HG02610 (cell line): Measurements from ENCODE around the gene CLEC16A.

Experiments used
- ATAC-seq: cut with Tn5 transposase; IDR thresholded peaks from one replicate; pipeline ENCODE4 v1.9.1; 2021; ENCODE audit warnings: mild to moderate bottlenecking, moderate library complexity; ENCODE audit not compliant: unreplicated experiment

Gene CLEC16A

DNA sequence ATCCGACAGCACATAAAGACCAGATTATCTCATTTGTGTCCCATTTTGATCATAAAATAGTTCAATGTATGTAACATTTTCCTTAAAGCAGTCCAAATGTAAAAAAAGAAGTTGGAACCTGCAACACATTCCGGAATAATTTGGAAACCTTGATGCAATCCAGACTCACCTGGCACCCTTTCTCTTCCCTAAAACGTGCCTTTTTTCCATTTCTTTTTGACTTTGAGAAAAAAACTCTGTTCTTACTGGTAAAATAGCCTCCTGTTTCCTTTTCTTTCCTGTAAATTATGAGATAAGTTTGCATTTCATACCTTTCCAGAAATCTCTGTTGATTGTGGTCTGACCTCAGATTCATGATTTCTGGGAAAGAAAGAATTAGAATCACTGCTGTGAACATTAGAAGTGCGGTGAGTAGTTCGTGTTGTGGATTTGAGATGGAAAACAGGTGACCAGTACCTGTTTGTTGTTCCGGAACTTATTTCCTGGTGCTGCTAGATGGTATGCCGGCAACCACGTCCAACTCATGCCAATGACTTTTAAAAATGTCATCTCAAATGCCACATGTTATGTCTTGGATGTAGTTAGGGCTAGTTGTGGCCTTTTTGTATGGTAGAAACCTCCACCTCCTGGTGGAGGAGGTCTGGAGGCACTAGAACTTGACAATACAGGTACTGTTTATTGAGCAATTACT is 203.5 kb downstream of the CLEC16A start:
- ATAC-seq, result no peak

GRCh38 chr16:11149011-11149616 is 204.8 kb downstream of the CLEC16A start:
- ATAC-seq, result no peak

GRCh38 chr16:11150190-11150589 is 205.8 kb downstream of the CLEC16A start:
- ATAC-seq, result no peak

DNA sequence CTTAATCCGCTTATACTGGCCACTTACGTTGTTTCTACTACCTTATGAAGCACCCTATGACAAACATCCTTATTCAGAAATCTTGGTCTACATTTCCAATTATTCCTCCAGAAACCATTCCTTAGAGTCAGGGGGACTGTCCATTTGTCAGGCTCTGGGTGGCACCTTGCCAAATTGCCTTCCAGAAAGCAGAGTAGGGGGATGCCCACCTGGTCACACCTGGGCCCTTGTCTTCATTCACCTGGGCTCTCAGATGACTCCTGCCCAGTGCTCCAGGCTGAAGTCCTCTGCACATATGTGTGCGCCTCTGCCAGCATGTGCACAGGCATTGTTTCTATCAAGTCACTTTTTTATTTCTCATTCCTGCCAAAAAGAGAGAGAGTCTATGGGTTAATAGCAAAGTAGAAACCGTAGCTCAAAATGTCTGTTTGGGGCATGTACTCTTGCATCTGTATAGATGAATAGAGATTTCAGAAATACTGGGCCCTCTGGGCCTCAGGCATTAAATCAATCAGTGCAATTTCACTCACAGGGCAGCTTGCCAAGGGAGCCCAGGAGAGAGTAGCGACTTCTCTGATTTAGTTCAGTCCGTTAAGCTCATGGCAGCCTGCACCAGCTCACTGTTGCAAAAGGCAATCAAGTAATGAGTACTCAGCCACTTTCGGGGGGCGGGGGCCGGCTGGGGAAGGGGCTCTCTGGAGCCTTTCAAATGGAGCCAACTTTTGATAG is 207.0 kb downstream of the CLEC16A start:
- no peak for ATAC-seq

DNA sequence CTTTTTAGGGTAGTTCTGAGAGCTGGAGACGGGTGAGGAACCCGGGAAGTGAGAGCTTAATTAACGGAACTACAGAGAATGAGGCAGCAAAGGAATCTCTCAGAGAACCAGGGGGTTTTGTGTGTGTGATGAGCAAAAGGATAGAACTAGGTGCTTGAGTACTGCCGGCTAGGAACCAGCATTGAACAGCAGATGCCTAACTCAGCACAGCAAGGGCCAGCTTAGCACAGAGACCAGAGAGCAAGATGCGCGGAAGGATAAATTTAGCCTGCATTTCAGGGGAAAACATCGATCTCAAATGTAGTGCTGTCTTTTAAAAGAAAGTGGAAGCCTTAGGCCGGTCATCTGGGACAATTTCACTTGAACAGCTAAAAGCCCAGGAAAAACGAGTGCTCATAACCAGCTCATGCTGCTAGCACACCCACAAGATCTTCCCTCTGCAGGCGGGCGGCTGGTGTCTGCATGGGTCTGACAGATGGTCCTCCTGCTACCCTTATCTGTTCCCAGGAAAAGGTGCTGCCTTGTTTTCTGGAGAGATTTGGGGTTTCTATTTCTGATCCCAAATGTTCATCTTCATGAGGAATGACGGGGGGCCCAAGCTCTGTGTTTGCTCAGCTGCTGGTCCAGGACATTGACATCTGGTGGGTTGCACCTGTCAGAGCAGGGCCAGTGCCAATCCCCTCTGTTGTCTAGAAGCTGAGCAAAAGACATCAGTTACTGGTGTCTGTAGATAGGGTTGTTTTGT is 207.7 kb downstream of the CLEC16A start:
- ATAC-seq, result no peak

DNA sequence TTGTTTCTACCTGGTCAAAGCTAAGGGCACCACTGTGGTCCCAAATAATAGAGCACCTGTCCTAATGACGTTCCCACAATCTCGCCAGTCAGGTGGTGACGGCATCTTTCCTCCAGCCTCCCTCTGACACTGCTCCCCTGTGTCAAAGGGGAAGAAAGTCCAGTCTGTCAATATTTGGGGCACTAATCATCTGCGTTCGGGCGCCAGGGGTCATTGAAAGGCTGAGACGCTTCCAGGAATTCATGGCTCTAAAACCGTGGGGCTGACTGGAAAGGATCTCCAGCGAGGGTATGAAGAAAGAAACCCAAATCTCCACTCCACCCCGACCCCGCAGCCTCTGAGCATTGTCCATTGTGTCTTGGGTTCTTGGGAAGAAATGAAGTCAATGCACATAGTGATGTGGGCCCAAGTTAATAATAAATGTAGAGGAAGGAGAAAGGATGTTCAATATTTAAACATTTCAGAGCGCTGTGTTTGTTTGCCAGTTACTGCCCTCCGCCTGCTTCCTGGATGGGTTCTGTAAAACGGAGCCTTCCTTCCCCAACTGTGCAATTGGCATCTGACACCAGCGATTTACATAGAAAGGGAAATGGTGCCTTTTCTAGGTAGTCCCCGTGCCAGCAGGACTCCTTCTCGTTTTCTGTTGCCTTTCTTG is 208.4 kb downstream of the CLEC16A start:
- ATAC-seq, result no peak

DNA sequence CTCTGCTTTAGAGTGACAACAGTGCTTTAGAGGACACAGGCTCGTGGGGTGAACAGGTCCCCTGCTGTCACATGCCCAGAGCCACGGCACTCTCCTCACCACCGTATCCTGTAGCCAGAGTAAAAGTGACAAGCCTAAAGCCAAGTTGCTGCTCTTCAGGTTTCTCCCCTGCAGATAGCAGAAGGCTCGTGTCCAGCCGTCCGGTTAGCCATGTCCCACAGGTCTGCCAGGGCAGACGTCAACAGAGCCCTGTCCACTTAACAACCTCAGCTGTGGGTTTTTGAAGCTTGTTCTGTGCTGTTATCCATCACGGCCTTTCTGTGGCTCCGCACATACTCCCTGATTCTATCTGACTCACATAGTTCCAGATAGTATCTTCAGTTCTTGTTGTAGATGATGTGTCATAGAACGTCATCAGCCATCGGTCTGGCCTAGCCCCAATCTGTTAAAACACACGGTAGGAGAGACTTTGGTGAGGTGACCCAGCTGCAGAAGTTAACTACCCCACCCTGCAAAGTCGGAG is 211.0 kb downstream of the CLEC16A start:
- no peak for ATAC-seq

- no peak for ATAC-seq
Observed at GRCh38 chr16:11156401-11156800, 212.0 kb downstream of the CLEC16A start.

- no peak for ATAC-seq
Observed at GRCh38 chr16:11157143-11157542, 212.8 kb downstream of the CLEC16A start.

DNA sequence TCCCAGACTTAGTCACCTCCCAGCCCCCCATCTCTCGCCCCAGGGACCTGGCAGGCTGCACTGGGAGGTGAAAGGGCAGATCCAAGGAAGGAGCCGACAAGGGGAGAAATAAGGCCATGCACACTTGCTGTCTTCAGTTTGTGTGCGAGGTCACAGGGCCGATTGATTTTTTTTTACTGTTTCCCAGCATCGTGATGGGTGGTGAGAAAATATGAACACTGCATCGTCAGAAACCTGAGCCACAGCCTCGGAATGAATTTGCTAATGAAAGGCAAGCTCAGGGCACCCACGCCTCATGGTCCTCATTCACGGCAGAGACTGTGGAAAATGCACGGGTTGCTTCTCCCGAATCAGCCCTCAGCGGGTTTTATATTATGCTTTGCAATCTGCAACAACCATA is 213.7 kb downstream of the CLEC16A start:
- ATAC-seq, result no peak

DNA sequence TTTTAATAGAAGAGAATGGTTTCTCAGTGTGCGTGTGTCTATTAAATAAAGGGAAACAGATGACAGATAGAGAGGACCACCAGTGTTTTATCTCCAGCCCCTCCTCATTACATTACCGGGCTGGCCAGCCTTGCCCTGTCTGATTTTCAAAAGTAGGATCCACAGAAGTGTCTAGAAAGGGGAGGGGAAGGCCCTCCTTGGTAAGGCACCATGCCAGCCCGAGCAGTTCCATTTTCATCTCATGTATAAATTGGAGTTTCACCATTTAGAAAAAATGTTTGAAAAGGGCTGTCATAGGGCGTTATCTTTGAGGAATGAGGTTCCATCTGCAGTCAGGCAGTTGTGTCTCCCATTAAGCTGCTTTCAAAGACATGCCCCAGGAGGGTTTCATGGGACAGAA is 214.9 kb downstream of the CLEC16A start:
- ATAC-seq, result no peak

GRCh38 chr16:11160676-11161115 is 216.3 kb downstream of the CLEC16A start:
- no peak for ATAC-seq

GRCh38 chr16:11161439-11161838 is 217.1 kb downstream of the CLEC16A start:
- no peak for ATAC-seq

- ATAC-seq, result no peak
Observed at GRCh38 chr16:11161974-11162373, 217.6 kb downstream of the CLEC16A start.

DNA sequence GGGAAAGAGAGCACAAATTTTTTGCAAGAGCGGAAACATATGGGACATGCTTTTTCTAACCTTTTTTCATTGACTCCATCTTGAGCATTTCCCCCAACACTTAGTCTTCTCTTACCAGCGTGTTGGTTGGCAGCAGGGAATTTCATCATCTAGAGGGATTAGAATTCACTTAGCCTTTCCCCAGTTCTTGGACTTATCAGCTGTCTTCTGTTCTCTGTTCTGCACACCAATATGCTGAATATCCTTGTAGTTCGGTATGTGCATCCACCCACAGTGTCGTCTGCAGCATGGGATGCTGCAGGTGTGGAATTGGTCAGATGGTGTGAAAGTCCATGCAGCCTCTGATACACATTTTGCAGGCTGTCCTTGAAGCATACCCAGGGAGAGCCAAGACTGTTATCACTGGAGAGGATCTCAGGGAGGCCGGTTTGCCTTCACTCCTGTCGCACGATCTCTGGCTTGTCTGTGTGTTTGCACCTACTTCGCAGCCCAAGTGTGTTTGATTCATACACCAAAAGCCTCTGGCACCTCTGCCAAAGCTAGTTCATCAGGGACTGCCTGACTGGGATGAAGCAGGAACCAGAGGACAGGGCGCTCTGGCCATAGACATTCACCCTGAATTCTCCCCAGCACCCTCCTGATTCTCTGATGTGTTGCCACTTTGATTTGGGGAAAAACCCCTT is 218.4 kb downstream of the CLEC16A start:
- no peak for ATAC-seq

DNA sequence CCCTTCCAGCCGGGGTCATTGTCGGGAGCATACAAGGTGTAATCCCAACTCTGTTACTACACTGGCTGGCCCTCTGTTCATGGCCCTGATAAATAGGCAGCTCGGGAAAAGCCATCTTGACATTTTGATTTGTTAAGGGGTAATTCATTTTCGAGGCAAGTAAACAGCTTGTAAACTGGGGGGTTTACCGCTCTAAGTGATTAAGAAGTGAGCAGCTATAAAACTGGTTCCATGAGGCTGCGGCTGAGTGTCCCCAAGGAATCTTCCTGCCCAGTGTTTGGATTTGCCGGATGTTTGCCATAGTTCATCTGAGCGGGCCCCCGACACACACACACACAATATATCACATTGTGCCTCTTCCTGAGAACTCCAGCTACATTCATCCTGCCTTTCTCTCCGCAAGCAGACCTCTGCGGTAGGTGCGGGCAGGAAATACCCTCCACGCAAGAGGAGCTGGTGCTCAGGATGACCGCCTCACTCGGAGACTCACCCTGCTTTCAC is 219.4 kb downstream of the CLEC16A start:
- ATAC-seq, result no peak

DNA sequence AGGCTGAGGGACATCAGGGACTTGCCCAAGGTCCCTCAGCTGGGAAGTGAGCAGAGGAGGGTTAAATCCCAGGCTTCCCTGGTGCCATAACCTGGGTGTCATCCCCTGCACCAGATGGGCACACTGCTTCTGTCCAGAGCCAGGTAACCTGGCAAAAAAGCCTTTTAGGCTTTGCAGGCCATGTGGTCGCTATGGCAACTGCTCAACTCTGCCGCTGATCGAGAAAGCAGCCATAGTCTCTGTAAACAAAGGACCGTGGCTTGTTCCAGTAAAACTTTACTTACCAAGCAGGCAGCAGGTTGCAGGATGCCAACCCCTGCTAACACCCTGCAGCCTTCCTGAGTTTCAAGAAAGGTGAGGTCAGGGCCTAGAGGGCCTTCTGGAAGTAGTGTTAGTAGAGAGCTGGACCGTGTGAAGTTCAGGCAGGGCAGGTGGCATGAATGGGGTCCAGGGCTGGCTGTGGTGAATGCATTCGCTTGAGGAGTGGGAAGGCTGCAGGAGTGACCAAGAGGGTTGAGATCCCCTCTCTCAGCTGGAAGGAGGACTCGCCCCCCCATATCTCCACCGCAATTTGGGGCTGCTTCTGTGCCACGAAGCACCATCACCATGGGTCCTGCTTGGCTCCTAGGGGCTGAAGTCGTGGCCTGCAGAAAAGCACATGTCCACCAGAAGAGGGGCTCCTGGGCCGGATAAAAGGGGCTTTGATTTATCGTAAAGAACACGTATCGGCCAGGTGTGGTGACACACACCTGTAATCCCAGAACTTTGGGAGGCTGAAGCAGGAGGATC is 220.3 kb downstream of the CLEC16A start:
- no peak for ATAC-seq

- no peak for ATAC-seq
Observed at GRCh38 chr16:11165349-11165748, 221.0 kb downstream of the CLEC16A start.
